AG09319 (cell line): ENCODE measurements around the gene ACACA.

Source experiments
- DNase-seq: peaks from one replicate; pipeline ENCODE4 v3.0.0-alpha.2; 2010; ENCODE audit warnings: low read depth; ENCODE audit errors: extremely low read depth
- CTCF ChIP-seq: IDR thresholded peaks from 2 replicates; pipeline ENCODE4 v1.5.1; 2011; ENCODE audit warnings: low read depth, mild to moderate bottlenecking, inconsistent platforms, low read length, moderate library complexity

The ACACA gene

DNA sequence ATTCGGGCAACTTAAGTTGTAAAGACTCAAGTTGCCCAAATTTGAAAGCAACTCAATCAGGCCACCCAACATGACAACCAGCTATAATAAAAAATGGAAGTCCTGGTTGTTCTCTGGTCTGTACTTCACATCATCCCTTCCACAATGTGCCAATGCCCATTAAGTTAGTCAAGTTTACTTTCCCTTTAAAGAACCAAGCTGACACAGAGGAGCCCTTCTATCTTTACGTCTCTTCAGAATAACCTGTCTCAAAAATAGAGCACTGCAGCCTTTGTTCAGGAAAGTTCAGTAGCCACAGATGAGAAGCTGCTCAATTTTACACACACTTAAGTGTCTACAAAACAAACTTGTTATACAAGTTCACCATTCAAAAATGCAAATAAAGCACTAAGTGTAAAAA, 106.0 kb downstream of the ACACA start:
- no peak for DNase-seq
- TF ChIP-seq CTCF = no peak

DNA sequence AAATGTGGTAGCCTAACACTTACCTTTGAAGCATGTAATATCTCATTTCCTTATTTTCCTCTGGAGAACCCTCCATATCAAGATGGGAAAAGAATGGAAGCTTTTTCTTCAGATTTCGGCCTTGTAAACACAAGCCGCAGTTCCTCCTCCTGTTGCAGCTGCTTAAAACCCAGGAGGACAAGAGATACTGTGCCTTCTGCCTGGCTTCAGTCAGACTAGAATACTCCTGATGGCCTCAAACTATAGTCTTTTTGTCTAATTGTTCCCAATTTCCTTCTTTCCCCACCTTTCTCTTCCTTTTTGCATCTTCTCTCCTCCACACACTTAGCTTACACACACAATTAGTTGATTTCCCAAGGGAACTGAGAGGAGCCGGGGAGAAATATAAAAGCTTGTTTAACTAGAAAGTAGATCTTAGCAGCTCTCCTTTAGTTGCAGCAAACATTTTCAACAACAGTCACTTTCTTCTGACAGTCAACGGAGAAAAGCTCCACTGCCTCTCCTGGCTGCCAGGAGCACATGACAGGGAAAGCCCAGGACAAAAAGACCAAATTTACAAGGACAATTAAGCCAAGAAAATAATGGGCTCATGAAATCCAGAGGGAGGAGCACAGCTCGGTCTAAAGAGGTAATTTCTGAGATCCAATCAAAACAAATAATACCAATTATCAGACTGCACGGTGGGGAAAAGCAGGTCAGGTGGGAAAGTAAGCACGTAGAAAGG, 107.2 kb downstream of the ACACA start:
- no peak; the same call in 1 of the 2 replicates for TF ChIP-seq CTCF
- DNase-seq = no peak

GRCh38 chr17:37295888-37296287, 110.7 kb downstream of the ACACA start:
- DNase-seq = no peak
- TF ChIP-seq CTCF = no peak

DNA sequence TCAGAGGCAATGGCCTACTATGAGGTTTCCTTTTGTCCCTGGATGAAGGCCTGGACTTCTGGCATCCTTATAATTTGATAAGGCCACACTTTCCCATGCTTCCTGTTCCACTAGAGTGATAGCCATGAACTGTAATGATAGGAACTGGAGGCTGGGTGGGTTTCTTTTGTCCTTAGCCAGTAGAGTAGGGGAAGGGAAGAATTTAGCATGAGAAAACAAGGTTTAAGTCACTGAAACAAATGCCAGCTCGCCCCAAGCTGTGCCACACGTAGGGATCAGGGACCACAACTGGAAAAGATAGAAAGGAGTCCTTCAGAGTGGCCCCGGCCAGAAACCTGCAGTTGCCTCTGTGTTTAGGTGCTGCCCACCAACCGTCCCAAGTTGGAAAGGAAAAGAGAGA, 111.7 kb downstream of the ACACA start:
- no peak for DNase-seq
- TF ChIP-seq CTCF = no peak

DNA sequence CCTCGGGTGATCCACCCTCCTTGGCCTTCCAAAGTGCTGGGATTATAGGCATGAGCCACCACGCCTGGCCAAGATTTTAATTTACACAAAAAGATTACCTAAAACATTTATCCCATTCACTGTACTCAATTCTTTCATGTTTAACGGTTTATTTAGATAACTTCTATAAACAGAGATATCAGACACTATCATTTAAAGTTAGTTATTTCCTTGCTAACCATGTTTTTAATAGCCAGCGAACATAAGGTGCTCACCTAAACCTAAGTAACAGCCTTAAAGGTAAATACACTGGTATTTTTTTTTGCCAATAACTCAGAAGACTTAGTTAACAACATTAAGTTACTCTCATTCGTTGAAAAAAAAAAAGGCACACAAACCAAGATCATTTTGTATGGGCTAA, 112.9 kb downstream of the ACACA start:
- no peak for TF ChIP-seq CTCF
- no peak for DNase-seq

- no peak for DNase-seq
These were observed 114.1 kb downstream of the ACACA start for GRCh38 chr17:37292429-37293139.

More at GRCh38 chr17:37292429-37293139, 114.1 kb downstream of the ACACA start:
- TF ChIP-seq CTCF = no peak
